Neural cell (in vitro differentiated cells): ENCODE results near the gene LINC00632. TPM values are rescaled to one million over a fixed set of nuclear protein-coding genes. Genes with fewer than 3 reads are reported as not detected.

Experiments
- H2AFZ ChIP-seq: fragments of 200-600, 300-800 bp; sonication (generic), shearing (Covaris generic); 2 replicates; pipeline ENCODE4 v1.6.0; 2014; ENCODE audit warnings: low read depth, mild to moderate bottlenecking, antibody characterized with exemption, low read length, moderate library complexity
- H3F3A ChIP-seq: fragments of 200-600 bp; shearing (Covaris generic); 2 replicates; pipeline ENCODE4 v1.6.1; 2016; ENCODE audit warnings: mild to moderate bottlenecking, moderate library complexity, mixed read lengths, antibody characterized with exemption, low read length; ENCODE audit not compliant: insufficient read depth, poor library complexity, severe bottlenecking
- H3K27ac ChIP-seq: fragments of 200-600, 300-800 bp; sonication (generic), shearing (Covaris generic); 2 replicates; pipeline ENCODE4 v1.5.1; 2014; ENCODE audit warnings: mild to moderate bottlenecking, low read length, moderate library complexity
- H3K27me3 ChIP-seq: fragments of 300-800, 200-600 bp; sonication (generic), shearing (Covaris generic); 2 replicates; pipeline ENCODE4 v1.6.0; 2014; ENCODE audit warnings: mild to moderate bottlenecking, low read depth, low read length, moderate library complexity; ENCODE audit not compliant: insufficient read depth
- H3K36me3 ChIP-seq: fragments of 300-800, 200-600 bp; sonication (generic), shearing (Covaris generic); 2 replicates; pipeline ENCODE4 v1.5.1; 2014; ENCODE audit warnings: mild to moderate bottlenecking, antibody characterized with exemption, low read length, moderate library complexity; ENCODE audit not compliant: insufficient read depth
- H3K4me2 ChIP-seq: fragments of 300-800, 200-600 bp; sonication (generic), shearing (Covaris generic); 2 replicates; pipeline ENCODE4 v1.6.0; 2014; ENCODE audit warnings: mild to moderate bottlenecking, low read length
- H3K4me3 ChIP-seq: fragments of 300-800, 200-600 bp; sonication (generic), shearing (Covaris generic); 2 replicates; pipeline ENCODE4 v1.5.1; 2014; ENCODE audit warnings: mild to moderate bottlenecking, low read length, moderate library complexity
- H3K79me2 ChIP-seq: fragments of 200-600 bp; shearing (Covaris generic); replicated peaks from 2 replicates; pipeline ENCODE4 v1.6.0; 2014; ENCODE audit warnings: mild to moderate bottlenecking, low read length, moderate library complexity; ENCODE audit not compliant: insufficient read depth
- H3K9ac ChIP-seq: fragments of 300-800, 200-600 bp; sonication (generic), shearing (Covaris generic); 2 replicates; pipeline ENCODE4 v1.6.1; 2016; ENCODE audit warnings: mild to moderate bottlenecking, low read length, mixed read lengths
- H3K9me2 ChIP-seq: fragments of 200-600 bp; shearing (Covaris generic); 2 replicates; pipeline ENCODE4 v1.6.1; 2016; ENCODE audit warnings: mild to moderate bottlenecking, low read length, mixed read lengths; ENCODE audit not compliant: insufficient read depth
- H3K9me3 ChIP-seq: fragments of 200-600, 300-800 bp; sonication (generic), shearing (Covaris generic); 2 replicates; pipeline ENCODE4 v1.6.1; 2016; ENCODE audit warnings: mild to moderate bottlenecking, mixed run types, low read length, moderate library complexity, mixed read lengths
- H4K20me1 ChIP-seq: fragments of 200-600 bp; shearing (Covaris generic); 2 replicates; pipeline ENCODE4 v1.6.1; 2016; ENCODE audit warnings: mild to moderate bottlenecking, mixed run types; ENCODE audit not compliant: insufficient read depth
- CTCF ChIP-seq: fragments of 450-650 bp; IDR thresholded peaks from 2 replicates; pipeline ENCODE4 v1.5.1; 2014; ENCODE audit warnings: antibody characterized with exemption, mild to moderate bottlenecking, moderate library complexity; ENCODE audit not compliant: poor library complexity, severe bottlenecking
- EP300 ChIP-seq: fragments of 450-650 bp; conservative IDR thresholded peaks from 2 replicates; pipeline ENCODE4 v1.6.1; 2014; ENCODE audit warnings: antibody characterized with exemption, mild to moderate bottlenecking, moderate library complexity; ENCODE audit not compliant: poor library complexity, severe bottlenecking
- EZH2 ChIP-seq: fragments of 200-600, 300-800 bp; shearing (Covaris generic), sonication (generic); IDR thresholded peaks from 2 replicates; pipeline ENCODE4 v1.6.1; 2014; ENCODE audit warnings: antibody characterized with exemption, low read length, borderline replicate concordance, mild to moderate bottlenecking; ENCODE audit not compliant: insufficient read depth, poor library complexity, severe bottlenecking
- MXI1 ChIP-seq: fragments of 450-650 bp; conservative IDR thresholded peaks from 2 replicates; pipeline ENCODE4 v1.6.1; 2014; ENCODE audit warnings: antibody characterized with exemption, mild to moderate bottlenecking; ENCODE audit not compliant: poor library complexity, severe bottlenecking
- POLR2AphosphoS5 ChIP-seq: IDR thresholded peaks from 2 replicates; pipeline ENCODE4 v1.6.1; 2012
- RAD21 ChIP-seq: fragments of 450-650 bp; conservative IDR thresholded peaks from 2 replicates; pipeline ENCODE4 v1.6.1; 2014; ENCODE audit warnings: antibody characterized with exemption, mild to moderate bottlenecking, moderate library complexity
- SMC3 ChIP-seq: fragments of 450-650 bp; conservative IDR thresholded peaks from 2 replicates; pipeline ENCODE4 v1.6.1; 2014; ENCODE audit warnings: antibody characterized with exemption, mild to moderate bottlenecking, moderate library complexity; ENCODE audit not compliant: poor library complexity
- TAF1 ChIP-seq: IDR thresholded peaks from 2 replicates; pipeline ENCODE4 v1.6.1; 2012; ENCODE audit warnings: low read depth
- polyA plus RNA-seq: library from polyadenylated mRNA; depleted of rRNA; stranded (reverse); fragments of >200 nt; gene quantifications from 2 replicates; pipeline ENCODE4 v1.2.3, GENCODE V29; 2014
- TF ChIP-seq, protein P1 (sequence below): IDR thresholded peaks from 2 replicates; pipeline ENCODE4 v1.6.1; 2012; ENCODE audit warnings: borderline replicate concordance

The LINC00632 gene
- polyA plus RNA-seq, 1 donor from 2014 or later, result 13.8 TPM

DNA sequence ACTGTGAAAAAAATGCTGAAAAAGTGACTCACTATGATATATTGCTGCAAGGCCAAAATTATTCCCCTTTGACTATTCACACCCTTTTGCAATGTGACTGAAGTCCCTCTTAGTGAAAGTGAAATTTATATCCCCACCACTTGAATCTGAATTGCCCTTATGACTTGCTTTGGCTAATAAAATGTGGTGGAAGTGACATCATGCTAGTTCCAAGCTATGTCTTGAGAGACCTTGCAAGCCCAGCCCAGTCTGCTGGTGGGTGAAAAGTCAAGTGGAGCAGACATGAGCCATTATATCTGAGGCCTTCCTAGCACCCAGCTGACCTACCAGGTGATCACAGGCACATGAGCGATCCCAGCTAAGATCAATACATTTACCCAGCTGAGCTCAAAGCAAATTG lies 94.7 kb downstream of the LINC00632 start:
- no peaks in the 10 kb centered on the region for H4K20me1 ChIP-seq
- TF ChIP-seq CTCF, result no peak
- no peak for TF ChIP-seq EZH2
- no peak for TF ChIP-seq SMC3
- TF ChIP-seq EP300, result no peak
- TF ChIP-seq POLR2AphosphoS5, result no peak
- TF ChIP-seq TAF1, result no peak
- TF ChIP-seq RAD21, result no peak
- TF ChIP-seq MXI1, result no peak
- TF ChIP-seq, protein P1, sequence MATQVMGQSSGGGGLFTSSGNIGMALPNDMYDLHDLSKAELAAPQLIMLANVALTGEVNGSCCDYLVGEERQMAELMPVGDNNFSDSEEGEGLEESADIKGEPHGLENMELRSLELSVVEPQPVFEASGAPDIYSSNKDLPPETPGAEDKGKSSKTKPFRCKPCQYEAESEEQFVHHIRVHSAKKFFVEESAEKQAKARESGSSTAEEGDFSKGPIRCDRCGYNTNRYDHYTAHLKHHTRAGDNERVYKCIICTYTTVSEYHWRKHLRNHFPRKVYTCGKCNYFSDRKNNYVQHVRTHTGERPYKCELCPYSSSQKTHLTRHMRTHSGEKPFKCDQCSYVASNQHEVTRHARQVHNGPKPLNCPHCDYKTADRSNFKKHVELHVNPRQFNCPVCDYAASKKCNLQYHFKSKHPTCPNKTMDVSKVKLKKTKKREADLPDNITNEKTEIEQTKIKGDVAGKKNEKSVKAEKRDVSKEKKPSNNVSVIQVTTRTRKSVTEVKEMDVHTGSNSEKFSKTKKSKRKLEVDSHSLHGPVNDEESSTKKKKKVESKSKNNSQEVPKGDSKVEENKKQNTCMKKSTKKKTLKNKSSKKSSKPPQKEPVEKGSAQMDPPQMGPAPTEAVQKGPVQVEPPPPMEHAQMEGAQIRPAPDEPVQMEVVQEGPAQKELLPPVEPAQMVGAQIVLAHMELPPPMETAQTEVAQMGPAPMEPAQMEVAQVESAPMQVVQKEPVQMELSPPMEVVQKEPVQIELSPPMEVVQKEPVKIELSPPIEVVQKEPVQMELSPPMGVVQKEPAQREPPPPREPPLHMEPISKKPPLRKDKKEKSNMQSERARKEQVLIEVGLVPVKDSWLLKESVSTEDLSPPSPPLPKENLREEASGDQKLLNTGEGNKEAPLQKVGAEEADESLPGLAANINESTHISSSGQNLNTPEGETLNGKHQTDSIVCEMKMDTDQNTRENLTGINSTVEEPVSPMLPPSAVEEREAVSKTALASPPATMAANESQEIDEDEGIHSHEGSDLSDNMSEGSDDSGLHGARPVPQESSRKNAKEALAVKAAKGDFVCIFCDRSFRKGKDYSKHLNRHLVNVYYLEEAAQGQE, result no peak
- no peak overlapping the region for H3K27ac ChIP-seq
- no peaks in the 10 kb centered on the region for H3K27me3 ChIP-seq
- no peaks in the 10 kb centered on the region for H3K36me3 ChIP-seq
- H3K9me3 ChIP-seq, result no peaks in the 10 kb centered on the region
- H3K9ac ChIP-seq, result no peak overlapping the region
- H3K9me2 ChIP-seq, result no peaks in the 10 kb centered on the region
- no peaks in the 10 kb centered on the region for H3F3A ChIP-seq
- no peak overlapping the region for H2AFZ ChIP-seq
- H3K4me2 ChIP-seq, result no peak overlapping the region
- no peak overlapping the region for H3K4me3 ChIP-seq
- H3K79me2 ChIP-seq, result no peaks in the 10 kb centered on the region

- Histone ChIP-seq H3K27me3 (no peaks in the 10 kb centered on the region), H3K9me3 (no peaks in the 10 kb centered on the region), H3K9me2 (no peaks in the 10 kb centered on the region), H3K9ac (no peak overlapping the region), H2AFZ (no peak overlapping the region), H3K4me2 (no peak overlapping the region), H3K36me3 (no peaks in the 10 kb centered on the region), H3K79me2 (no peaks in the 10 kb centered on the region), H3F3A (no peaks in the 10 kb centered on the region), H3K27ac (no peak overlapping the region), H3K4me3 (no peak overlapping the region), H4K20me1 (no peaks in the 10 kb centered on the region)
- no peak for TF ChIP-seq RAD21
Observed at GRCh38 chrX:140815868-140816267, 106.3 kb downstream of the LINC00632 start.

GRCh38 chrX:140817943-140818342 lies 108.4 kb downstream of the LINC00632 start:
- Histone ChIP-seq H3K4me2 (no peak overlapping the region), H3K9me2 (no peaks in the 10 kb centered on the region), H3K27me3 (no peaks in the 10 kb centered on the region), H3K79me2 (no peaks in the 10 kb centered on the region), H3F3A (no peaks in the 10 kb centered on the region), H3K9ac (no peak overlapping the region), H2AFZ (no peak overlapping the region), H3K4me3 (no peak overlapping the region), H4K20me1 (no peaks in the 10 kb centered on the region), H3K36me3 (no peaks in the 10 kb centered on the region), H3K27ac (no peak overlapping the region), H3K9me3 (no peaks in the 10 kb centered on the region)
- TF ChIP-seq EP300 (no peak), CTCF (peak; percentile 55), SMC3 (peak; percentile 47), RAD21 (peak; percentile 62), MXI1 (no peak), TAF1 (no peak), EZH2 (no peak), POLR2AphosphoS5 (no peak)
- TF ChIP-seq, protein P1, result no peak
